Right lobe of liver (tissue), 4 donors: ENCODE measurements around the gene RNLS.

ENCODE experiments used
- CTCF ChIP-seq, 4 donors: fragments of 200-600 bp in 3 of 4; fragments of 450-650 bp in 1 of 4; IDR thresholded peaks; one replicate each; pipeline versions ENCODE4 v1.5.1 to v1.8.0; 2016 to 2022; ENCODE audit warnings: antibody characterized with exemption in 4 of 4, mild to moderate bottlenecking in 2 of 4
- POLR2A ChIP-seq: fragments of 450-650 bp; IDR thresholded peaks from one replicate; pipeline ENCODE4 v1.6.1; 2017; ENCODE audit warnings: antibody characterized with exemption, mild to moderate bottlenecking
- donor health status: DM: no; HTN: no; CAD: no.
- donor health status: DM: no; HTN: no; CAD: no.
- donor health status: DM: no; HTN: yes; CAD: no.

GRCh38 chr10:88557256-88557655 lies 25.9 kb downstream of the RNLS start:
- no peak for TF ChIP-seq CTCF (IDR thresholded peaks at IDR 0.05)
- no peak for TF ChIP-seq POLR2A
